GM20000 (cell line): ENCODE data around the gene ELMO1.

Experiments used
- DNase-seq: peaks from one replicate; pipeline ENCODE4 v3.0.0; 2012; ENCODE audit warnings: low spot score
- CTCF ChIP-seq: IDR thresholded peaks from 2 replicates; pipeline ENCODE4 v1.5.1; 2012; ENCODE audit warnings: mild to moderate bottlenecking, control low read depth; ENCODE audit errors: extremely low read depth, missing control alignments

Gene ELMO1

GRCh38 chr7:37393476-37393875 is 55.2 kb downstream of the ELMO1 start:
- no peak for TF ChIP-seq CTCF
- no peak for DNase-seq

GRCh38 chr7:37392673-37393017 is 56.0 kb downstream of the ELMO1 start:
- no peak for TF ChIP-seq CTCF
- DNase-seq, result no peak

GRCh38 chr7:37391791-37392672 is 56.6 kb downstream of the ELMO1 start:
- TF ChIP-seq CTCF, result no peak
- no peak for DNase-seq

- DNase-seq, result no peak
- TF ChIP-seq CTCF, result no peak
Measured at GRCh38 chr7:37390114-37390513, 58.5 kb downstream of the ELMO1 start.

- TF ChIP-seq CTCF, result no peak
- DNase-seq, result no peak
Measured at GRCh38 chr7:37388811-37389210, 59.9 kb downstream of the ELMO1 start.

GRCh38 chr7:37385787-37386186 is 62.9 kb downstream of the ELMO1 start:
- DNase-seq, result no peak
- TF ChIP-seq CTCF, result no peak

- DNase-seq, result no peak
- TF ChIP-seq CTCF, result no peak
Measured at GRCh38 chr7:37382546-37383088, 66.0 kb downstream of the ELMO1 start.
